ENCODE data around the gene LRRC2.

LRRC2 gene

GRCh38 chr3:46503200-46503874, 62.8 kb downstream of the LRRC2 start:
- DNase-seq (ENCODE audit: extremely low read depth, low read depth), result no peak
- no peak for TF ChIP-seq CTCF (IDR thresholded peaks at IDR 0.05; ENCODE audit: low read depth, low read length, missing control alignments)
- H3K4me3 ChIP-seq (replicated peaks; ENCODE audit: low read depth, low read length), result no peak overlapping the region

GRCh38 chr3:46501702-46502101, 64.4 kb downstream of the LRRC2 start:
- no peak for TF ChIP-seq CTCF (IDR thresholded peaks at IDR 0.05; ENCODE audit: low read depth, low read length, missing control alignments)
- no peak overlapping the region for H3K4me3 ChIP-seq (replicated peaks; ENCODE audit: low read depth, low read length)
- DNase-seq (ENCODE audit: extremely low read depth, low read depth), result peak; percentile 89

- no peak for TF ChIP-seq CTCF (IDR thresholded peaks at IDR 0.05; ENCODE audit: low read depth, low read length, missing control alignments)
- DNase-seq (ENCODE audit: extremely low read depth, low read depth), result no peak
- H3K4me3 ChIP-seq (replicated peaks; ENCODE audit: low read depth, low read length), result no peak overlapping the region
Observed at GRCh38 chr3:46500656-46501635, 65.2 kb downstream of the LRRC2 start.

GRCh38 chr3:46498916-46499519, 67.1 kb downstream of the LRRC2 start:
- TF ChIP-seq CTCF (IDR thresholded peaks at IDR 0.05; ENCODE audit: low read depth, low read length, missing control alignments), result no peak
- no peak for DNase-seq (ENCODE audit: extremely low read depth, low read depth)
- H3K4me3 ChIP-seq (replicated peaks; ENCODE audit: low read depth, low read length), result no peak overlapping the region

- DNase-seq (ENCODE audit: extremely low read depth, low read depth), result no peak
- no peak for TF ChIP-seq CTCF (IDR thresholded peaks at IDR 0.05; ENCODE audit: low read depth, low read length, missing control alignments)
- H3K4me3 ChIP-seq (replicated peaks; ENCODE audit: low read depth, low read length), result no peak within 1 kb of the TSS
Observed at GRCh38 chr3:46497556-46498265, 68.4 kb downstream of the LRRC2 start, which contains the start of gene RTP3. TSS of gene RTP3 (plus strand) at chr3:46497976. CDS start at chr3:46498063, 87 bp downstream.
